HCEC 1CT (cell line): ENCODE data around the gene S100A12.
A peak's percentile ranks its signal among the peaks of the same experiment; 100 is the strongest.
"Not testable (repeated sequence)": the region's sequence is repeated elsewhere in the genome, so short reads cannot be mapped to it uniquely, and the experiment has no call there.

ENCODE experiments used
- DNase-seq: peaks from one replicate; pipeline ENCODE4 v3.0.0-alpha.2; 2017

Gene S100A12

GRCh38 chr1:153375511-153375910, at the start of gene S100A12:
S100A12 (minus strand) TSS chr1:153375621; CDS start chr1:153374592, 1,029 bp downstream.
- peak; percentile 88 for DNase-seq

DNA sequence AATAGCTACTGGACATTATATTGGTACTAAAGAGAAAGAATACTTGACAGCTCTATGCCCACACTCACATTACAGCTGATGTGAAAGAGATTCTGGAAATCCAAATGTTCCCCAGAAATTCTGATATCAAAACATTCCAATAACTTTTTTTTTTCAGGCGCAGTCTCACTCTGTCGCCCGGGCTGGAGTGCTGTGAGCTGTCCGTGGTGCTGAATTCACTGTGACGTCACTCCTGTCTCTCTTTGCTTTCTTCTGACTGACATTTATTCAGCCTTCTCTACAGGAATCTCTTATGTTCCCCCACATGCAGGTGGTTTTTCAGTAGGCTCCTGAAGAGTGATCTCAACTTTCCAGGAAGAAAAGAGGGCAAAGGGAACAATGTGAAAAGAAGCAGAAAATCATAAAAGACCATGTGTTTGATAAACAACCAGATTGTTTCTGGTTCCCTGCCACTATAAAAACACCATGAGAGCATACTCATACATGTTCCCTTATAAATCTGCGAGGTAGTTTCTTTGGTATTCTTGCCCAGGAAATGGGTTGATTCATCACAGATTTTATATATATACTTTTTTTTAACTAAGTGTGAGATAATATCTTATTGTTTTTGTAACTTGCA, 47.1 kb upstream of the S100A12 start:
- peak; percentile 37 for DNase-seq

DNA sequence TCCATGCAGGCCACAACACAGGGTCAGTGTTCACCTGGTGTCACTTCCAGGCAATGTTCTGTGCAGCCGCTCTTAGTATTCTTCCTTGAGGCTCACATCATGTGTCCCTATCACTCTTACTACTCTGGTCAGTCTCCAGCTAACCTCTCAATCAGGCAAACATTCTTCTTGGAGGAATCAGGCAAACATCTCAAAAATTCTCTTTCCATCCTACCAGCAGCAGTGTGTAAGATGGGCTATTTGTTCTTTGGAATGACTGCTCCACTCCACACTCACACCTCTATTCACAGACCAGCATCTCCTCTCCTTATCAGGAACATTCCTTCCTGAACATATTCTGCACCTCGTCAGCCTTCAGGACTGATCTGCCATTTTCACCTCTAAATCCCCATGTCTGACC, 44.9 kb upstream of the S100A12 start:
- DNase-seq, result no peak

GRCh38 chr1:153419436-153419793, 44.0 kb upstream of the S100A12 start:
- DNase-seq, result not testable (repeated sequence)

GRCh38 chr1:153418758-153419435, 43.5 kb upstream of the S100A12 start:
- DNase-seq, result not testable (repeated sequence)

DNA sequence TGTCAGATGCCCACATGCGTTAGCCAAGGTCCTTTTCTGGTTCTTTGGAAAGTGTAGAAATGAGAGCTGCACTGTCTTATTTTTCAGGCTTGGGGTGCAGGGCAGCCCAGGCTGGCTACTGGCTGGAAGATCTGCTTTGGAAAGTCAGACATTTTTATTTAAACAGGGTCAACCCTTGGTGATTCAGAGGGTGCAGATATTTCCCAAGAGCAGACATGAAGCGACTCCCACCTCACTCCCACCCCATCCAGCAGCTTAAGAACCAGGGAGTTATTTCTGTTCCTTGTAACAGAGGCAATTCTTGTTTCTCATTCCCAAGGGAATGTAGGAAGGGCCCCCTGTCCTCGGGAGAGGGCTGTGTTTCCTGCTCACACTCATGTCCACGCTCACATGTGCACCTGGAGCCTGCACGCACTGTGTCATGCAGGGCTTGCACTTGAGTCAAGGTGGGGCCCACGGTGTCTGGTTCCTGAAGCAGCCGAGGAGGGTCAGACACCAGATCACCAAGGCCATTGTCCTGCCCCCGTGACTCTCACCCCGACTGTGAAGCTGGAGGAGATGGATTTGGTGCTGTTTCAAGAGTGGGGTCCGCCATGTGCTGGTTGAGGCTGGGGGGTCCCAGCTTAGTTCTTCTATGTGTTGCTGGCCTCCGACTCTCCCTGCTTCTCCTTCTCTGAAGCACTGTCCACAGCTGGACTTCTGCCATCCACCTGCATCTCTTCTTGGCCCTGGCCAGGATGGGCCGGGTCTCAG, 41.9 kb upstream of the S100A12 start:
- DNase-seq, result no peak

DNA sequence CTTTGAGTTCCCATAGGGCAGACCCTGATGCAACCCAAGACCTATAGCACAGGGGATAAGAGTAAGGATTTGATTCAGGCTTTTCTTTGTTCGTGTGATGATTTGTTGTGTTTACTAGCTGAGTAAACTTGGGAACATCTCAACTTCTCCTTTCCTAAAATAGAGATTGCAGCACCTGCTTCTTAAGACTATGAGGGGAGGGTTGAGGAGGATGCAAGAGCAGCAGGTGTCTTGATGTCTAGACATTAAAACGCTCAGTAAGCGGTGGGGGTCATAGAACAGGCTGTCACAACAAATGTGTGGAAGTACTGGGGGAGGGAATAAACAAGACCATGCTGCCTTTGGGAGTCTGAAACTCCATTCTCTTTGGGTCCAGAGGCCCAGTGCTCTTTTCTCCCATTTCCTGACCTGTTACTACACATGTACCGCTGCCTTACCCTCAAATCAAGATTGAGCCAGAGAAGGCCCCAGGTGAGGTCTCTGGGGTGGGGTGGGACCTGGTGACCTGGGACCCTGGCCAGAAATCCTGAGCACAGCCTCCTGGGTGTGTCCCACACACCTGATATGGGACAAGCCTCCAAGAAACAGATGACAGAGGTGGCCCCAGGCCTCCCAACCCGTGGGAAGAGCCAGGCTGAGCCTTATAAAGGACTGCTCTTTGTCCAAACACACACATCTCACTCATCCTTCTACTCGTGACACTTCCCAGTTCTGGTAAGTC, 40.6 kb upstream of the S100A12 start, which contains the start of gene S100A7A:
TSS of gene S100A7A (plus strand) at position 671 of the 721 bp plus-strand sequence. CDS start 1,563 bp downstream, outside the sequence.
- DNase-seq, result no peak

GRCh38 chr1:153413961-153414360, 38.5 kb upstream of the S100A12 start:
- DNase-seq, result not testable (repeated sequence)

- DNase-seq, result not testable (repeated sequence)
Measured at GRCh38 chr1:153407274-153407673, 31.9 kb upstream of the S100A12 start.

- DNase-seq, result not testable (repeated sequence)
Measured at GRCh38 chr1:153405825-153406599, 30.6 kb upstream of the S100A12 start.

- no peak for DNase-seq
Measured at GRCh38 chr1:153404768-153405167, 29.3 kb upstream of the S100A12 start.

DNA sequence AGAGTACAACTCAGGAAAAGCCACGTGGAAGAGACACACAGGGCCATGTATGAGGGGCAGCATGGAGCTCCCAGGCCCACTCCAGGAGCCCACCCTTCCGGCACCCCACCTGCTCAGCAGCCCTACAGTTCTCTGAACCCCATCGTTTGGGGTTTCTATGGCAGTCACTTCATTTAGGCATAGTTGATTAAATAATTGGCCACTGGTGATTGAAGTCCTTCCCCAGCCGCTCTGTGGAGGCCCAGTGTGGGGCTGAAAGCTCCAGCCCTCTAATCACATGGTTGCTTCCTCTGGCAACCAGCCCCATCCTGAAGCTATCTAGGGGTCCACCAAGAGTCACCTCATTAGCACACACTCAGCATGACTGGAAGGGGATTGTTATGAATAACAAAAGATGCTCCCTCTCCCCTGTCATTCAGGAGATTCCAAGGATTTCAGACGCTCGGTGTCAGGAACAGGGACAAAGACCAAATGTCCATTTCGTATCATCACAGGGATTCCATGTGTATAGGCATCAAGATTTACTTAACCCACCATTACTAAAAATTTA, 28.7 kb upstream of the S100A12 start:
- DNase-seq, result no peak

DNA sequence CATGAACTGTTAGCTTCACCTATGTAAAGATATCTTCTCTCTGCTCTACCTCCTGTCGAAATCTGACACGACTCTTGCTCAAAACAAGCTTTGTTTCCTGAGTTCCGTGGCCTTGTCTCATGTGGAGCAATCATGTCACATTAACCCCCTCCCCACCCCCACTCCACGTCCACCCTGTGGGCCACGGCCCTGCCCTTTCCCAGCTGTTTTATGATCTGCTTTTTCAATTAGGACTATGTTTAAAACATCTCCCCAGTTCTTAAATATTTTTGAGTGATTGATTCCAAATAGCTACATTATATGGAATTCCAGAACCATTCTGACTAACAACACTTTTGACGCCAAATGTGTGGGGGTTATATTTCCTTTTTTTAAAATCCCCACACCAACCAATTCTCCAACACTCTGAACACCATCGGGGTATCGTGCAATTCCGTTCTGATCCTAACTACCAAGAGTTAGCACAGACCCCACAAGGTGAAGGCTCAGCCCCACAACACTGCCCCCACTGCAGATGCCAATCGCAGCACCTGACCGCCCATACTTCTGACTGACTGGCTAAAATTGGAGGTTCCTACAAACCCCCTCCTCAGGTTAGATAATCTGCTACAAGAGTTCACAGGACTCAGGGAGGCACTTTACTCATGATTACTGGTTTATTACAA, 28.1 kb upstream of the S100A12 start:
- DNase-seq, result no peak

- DNase-seq, result no peak
Measured at GRCh38 chr1:153402226-153402625, 26.8 kb upstream of the S100A12 start.

DNA sequence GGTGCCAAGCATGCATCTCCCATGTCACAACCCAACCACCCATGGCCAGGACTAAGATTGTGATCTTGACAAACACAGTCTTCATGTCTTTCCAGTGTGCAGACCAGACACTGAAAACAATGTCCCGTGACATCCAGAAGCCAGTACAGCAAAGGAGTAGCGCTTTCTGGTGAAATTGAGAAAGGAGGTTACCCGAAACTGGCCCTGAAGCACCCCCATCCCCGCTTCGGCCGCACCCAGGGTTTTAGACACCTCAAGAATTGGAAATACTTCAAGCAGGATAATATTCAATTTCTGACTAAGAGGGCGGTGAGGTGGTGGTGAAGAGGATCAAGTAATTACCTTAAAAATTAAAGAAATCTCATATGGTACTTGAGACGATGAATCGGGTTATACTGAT, 26.0 kb upstream of the S100A12 start:
- no peak for DNase-seq

- DNase-seq, result peak; percentile 9
Measured at GRCh38 chr1:153400244-153400643, 24.8 kb upstream of the S100A12 start.

DNA sequence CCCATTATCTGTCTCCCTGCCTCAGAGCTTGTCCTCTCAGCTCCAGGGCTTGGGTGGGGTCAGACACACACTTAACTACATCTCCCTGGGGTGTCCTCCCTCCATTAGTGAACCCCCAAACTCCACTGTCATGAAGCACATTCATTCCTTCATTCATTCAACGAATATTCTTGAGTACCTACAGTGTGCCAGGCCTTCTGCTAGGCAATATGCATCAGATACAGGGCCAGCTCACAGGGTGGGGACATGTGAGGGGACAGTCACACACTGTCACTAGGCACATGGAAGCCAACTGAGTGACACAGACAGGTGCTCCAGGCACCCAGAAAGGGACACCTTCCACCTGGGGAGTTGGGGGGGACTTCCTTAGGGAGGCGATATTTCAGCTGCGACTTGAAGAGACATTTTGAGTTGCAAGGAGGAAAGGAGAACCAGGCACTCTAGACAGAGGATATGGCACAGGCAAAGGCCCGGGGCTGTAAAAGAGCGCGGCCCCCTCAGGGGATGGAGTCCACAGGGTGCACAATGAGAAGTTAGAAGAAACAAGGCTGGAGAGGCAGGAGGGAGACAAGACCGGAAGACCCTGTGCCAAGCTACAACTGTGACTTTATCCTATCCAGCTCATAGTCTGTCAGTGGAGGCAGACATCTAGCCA, 24.1 kb upstream of the S100A12 start:
- no peak for DNase-seq

- DNase-seq, result no peak
Measured at GRCh38 chr1:153397924-153398651, 22.7 kb upstream of the S100A12 start.

- no peak for DNase-seq
Measured at GRCh38 chr1:153397051-153397923, 21.9 kb upstream of the S100A12 start.
